AG09309 (cell line): ENCODE measurements around the gene LRRC30.

Experiments
- DNase-seq: peaks from one replicate; pipeline ENCODE4 v3.0.0-alpha.2; 2010; ENCODE audit warnings: low read depth
- H3K4me3 ChIP-seq: 2 replicates; pipeline ENCODE4 v1.5.1; 2011; ENCODE audit warnings: mild to moderate bottlenecking, low read depth, low read length, moderate library complexity; ENCODE audit not compliant: control insufficient read depth
- TF ChIP-seq, protein P1 (sequence below): IDR thresholded peaks from 2 replicates; pipeline ENCODE4 v1.5.1; 2011; ENCODE audit warnings: mild to moderate bottlenecking, low read depth, low read length, inconsistent platforms; ENCODE audit not compliant: insufficient read depth, control insufficient read depth; ENCODE audit errors: missing control alignments

Gene LRRC30

DNA sequence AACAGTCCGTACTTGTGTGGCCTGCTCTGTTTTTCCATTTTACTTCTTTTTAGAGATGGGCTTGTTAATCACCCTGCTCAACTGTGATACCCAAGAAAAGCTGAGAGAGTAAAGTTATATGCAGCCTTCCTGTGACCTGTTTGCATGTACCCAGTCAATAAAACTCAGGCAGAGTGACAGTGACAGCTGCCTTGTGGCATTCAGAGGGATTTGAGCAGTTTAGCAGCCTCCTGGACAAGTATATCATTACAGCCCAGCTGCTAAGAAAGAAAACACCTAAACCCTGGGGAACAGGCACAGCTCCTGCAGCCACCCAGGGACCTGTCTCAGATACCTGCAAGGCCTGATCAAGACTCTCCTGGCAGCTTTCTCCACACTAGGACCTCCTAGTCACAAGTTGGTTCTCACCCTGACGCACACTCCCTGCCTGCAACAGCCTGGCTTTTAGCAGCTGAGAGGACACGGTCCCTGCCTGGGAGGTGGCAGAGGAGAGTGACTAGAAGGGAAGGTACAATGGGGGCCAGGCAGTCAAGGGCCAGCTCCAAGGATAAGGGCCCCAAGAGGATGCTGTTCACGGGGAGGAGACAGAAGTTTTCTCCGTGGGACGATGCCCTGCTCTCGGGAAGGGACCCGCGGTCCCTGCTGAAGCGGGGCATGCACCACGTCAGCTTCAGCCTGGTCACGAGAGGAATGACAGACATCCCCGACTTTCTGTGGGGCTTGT lies at the start of gene LRRC30:
Gene LRRC30, plus strand, starts transcription at position 464 of the 724 bp plus-strand sequence. Its CDS starts 50 bp downstream, at position 514.
- no peak within 1 kb of the TSS for H3K4me3 ChIP-seq
- DNase-seq = no peak
- TF ChIP-seq, protein P1, sequence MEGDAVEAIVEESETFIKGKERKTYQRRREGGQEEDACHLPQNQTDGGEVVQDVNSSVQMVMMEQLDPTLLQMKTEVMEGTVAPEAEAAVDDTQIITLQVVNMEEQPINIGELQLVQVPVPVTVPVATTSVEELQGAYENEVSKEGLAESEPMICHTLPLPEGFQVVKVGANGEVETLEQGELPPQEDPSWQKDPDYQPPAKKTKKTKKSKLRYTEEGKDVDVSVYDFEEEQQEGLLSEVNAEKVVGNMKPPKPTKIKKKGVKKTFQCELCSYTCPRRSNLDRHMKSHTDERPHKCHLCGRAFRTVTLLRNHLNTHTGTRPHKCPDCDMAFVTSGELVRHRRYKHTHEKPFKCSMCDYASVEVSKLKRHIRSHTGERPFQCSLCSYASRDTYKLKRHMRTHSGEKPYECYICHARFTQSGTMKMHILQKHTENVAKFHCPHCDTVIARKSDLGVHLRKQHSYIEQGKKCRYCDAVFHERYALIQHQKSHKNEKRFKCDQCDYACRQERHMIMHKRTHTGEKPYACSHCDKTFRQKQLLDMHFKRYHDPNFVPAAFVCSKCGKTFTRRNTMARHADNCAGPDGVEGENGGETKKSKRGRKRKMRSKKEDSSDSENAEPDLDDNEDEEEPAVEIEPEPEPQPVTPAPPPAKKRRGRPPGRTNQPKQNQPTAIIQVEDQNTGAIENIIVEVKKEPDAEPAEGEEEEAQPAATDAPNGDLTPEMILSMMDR = no peak

DNA sequence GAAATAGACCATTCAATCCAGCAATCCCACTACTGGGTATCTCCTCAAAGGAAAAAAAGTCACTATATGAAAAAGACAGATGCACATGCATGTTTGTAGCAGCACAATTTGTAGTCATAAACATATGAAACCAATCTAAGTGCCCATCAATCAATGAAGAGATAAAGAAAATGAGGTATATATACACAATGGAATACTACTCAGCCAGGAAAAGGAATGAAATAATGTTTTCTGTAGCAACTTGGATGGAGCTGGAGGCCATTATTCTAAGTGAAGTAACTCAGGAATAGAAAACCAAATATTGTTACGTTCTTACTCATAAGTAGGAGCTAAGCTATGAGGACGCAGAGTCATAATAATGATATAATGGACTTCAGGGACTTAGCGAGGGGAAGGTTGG lies 45.2 kb upstream of the LRRC30 start:
- TF ChIP-seq, protein P1 = no peak
- no peak overlapping the region for H3K4me3 ChIP-seq
- no peak for DNase-seq

DNA sequence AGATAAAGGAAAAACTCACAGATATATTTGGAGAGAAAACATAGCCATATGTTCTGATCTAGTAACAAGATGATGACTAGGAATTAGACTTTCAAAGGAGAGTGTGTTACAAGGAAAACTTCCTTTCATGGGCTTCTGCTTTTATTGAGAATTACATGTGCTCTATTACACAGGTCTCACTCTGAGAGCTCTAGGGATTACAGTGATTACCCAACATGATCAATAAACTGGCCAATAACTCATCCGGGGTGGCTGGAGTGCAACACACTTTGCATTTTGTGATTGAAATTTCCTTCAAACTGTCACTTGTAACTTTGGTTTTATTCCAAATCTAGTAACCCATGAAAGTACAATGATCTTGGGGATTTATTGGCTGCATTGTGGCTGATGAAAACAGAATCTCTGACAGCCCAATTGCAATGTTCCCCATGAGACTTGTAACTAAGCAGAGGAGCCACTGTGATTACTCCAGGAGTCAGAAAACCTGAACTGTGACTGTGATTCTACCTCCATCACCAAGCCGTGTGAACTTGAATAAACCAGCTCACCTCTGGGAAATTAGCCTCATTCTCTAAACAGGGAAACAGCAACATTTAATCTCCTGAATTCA lies 40.2 kb upstream of the LRRC30 start:
- no peak overlapping the region for H3K4me3 ChIP-seq
- DNase-seq = no peak
- TF ChIP-seq, protein P1 = no peak

DNA sequence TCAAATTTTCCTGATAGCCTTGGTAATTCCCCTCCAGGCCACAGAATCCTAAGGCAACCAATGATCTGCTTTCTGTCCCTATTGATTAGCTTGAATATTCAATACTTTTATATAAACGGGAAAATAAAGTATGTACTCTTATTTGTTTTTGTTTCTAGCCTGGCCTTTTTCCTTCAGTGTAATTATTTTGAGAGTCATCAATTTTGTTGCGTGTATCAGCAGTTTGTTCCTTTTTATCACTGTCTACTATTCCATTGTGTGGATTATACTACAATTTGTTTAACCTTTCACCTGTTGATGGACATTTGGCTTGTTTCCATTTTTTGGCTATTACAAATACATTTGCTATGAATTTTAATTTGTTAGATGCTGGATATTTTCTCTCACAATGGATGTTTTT lies 39.2 kb upstream of the LRRC30 start:
- TF ChIP-seq, protein P1 = no peak
- no peak overlapping the region for H3K4me3 ChIP-seq
- DNase-seq = no peak

DNA sequence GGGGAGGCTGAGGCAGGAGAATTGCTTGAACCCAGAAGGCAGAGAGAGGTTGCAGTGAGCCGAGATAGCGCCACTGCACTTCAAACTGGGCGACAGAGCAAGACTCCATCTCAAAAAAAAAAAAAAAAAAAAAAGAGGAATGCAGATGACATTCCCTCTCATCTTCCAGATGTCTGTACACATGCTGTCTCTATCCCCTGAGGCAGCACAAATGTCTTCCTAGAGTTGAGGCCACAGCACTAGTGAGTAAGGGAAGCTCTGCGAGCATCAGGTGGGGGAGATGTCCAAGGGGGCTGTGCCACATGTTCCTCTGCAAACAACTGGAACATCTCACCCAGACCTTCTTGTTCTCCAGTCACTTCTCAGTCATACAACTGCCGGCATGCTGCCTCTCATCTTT lies 35.6 kb upstream of the LRRC30 start:
- DNase-seq = no peak
- TF ChIP-seq, protein P1 = no peak
- no peak overlapping the region for H3K4me3 ChIP-seq

DNA sequence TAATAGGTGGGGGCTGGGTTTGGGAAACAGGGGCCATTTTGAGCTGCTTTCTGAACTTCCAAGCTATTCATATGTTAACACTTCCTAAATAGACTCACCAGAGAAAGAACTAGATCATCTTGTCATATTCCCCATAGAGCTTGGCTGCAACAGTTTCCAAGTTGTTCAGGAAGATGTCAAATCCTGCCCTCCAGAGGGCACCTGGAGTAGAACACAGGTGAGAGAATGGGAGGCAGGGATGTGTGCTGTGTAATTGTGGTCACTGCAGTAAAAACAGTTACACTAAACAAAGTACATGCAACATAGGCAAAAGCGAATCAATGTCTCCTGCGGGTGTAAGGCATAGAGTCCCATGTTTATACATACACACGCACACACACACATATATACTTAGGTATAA lies 34.5 kb upstream of the LRRC30 start:
- TF ChIP-seq, protein P1 = no peak
- no peak for DNase-seq
- no peak overlapping the region for H3K4me3 ChIP-seq
